HG02943 (cell line): Measurements from ENCODE around the gene GGTLC1.

Source experiments
- ATAC-seq: cut with Tn5 transposase; IDR thresholded peaks from one replicate; pipeline ENCODE4 v1.9.1; 2021; ENCODE audit warnings: mild to moderate bottlenecking, low read depth, moderate library complexity; ENCODE audit not compliant: unreplicated experiment

Gene GGTLC1

GRCh38 chr20:23988561-23988960, at the start of gene GGTLC1:
Gene GGTLC1 (minus strand): TSS chr20:23988779. CDS start chr20:23986611, 2,168 bp downstream.
- no peak for ATAC-seq

GRCh38 chr20:24034820-24035219, 46.2 kb upstream of the GGTLC1 start:
- no peak for ATAC-seq

GRCh38 chr20:24033565-24033964, 45.0 kb upstream of the GGTLC1 start:
- no peak for ATAC-seq

- no peak for ATAC-seq
These were observed 44.6 kb upstream of the GGTLC1 start for GRCh38 chr20:24033151-24033550.

- no peak for ATAC-seq
These were observed 43.9 kb upstream of the GGTLC1 start for GRCh38 chr20:24032400-24032898.

- ATAC-seq = no peak
These were observed 38.6 kb upstream of the GGTLC1 start for GRCh38 chr20:24027229-24027628.

- ATAC-seq = no peak
These were observed 34.1 kb upstream of the GGTLC1 start for GRCh38 chr20:24022621-24023180.

GRCh38 chr20:24018796-24019195, 30.2 kb upstream of the GGTLC1 start:
- ATAC-seq = no peak

GRCh38 chr20:24017458-24017755, 28.8 kb upstream of the GGTLC1 start:
- ATAC-seq = no peak

- no peak for ATAC-seq
These were observed 28.3 kb upstream of the GGTLC1 start for GRCh38 chr20:24016607-24017457.

- ATAC-seq = no peak
These were observed 25.4 kb upstream of the GGTLC1 start for GRCh38 chr20:24013953-24014352.

- ATAC-seq = no peak
These were observed 22.7 kb upstream of the GGTLC1 start for GRCh38 chr20:24011282-24011681.

- ATAC-seq = no peak
These were observed 19.2 kb upstream of the GGTLC1 start for GRCh38 chr20:24007758-24008157.

- ATAC-seq = no peak
These were observed 18.6 kb upstream of the GGTLC1 start for GRCh38 chr20:24007073-24007595.

- ATAC-seq = no peak
These were observed 18.0 kb upstream of the GGTLC1 start for GRCh38 chr20:24006626-24007025.

GRCh38 chr20:24004471-24004870, 15.9 kb upstream of the GGTLC1 start:
- no peak for ATAC-seq

GRCh38 chr20:24002896-24003295, 14.3 kb upstream of the GGTLC1 start:
- no peak for ATAC-seq

GRCh38 chr20:24001712-24002405, 13.3 kb upstream of the GGTLC1 start:
- ATAC-seq = no peak

GRCh38 chr20:23998844-23999243, 10.3 kb upstream of the GGTLC1 start:
- ATAC-seq = no peak

GRCh38 chr20:23998392-23998791, 9.8 kb upstream of the GGTLC1 start:
- ATAC-seq = no peak
